Calu3 (cell line): ENCODE measurements around the gene CRB2. TPM values are rescaled to one million over a fixed set of nuclear protein-coding genes. Genes with fewer than 3 reads are reported as not detected.

ENCODE experiments used
- BruUV-seq: library from RNA; stranded (reverse); fragments of 400-500 nt; replicated peaks from 2 replicates; lab custom pipeline; 2021; lab: Mats Ljungman, UMichigan
- CTCF ChIA-PET: fragments of 300-600 bp; sonication (Branson Sonifier 250); formaldehyde crosslinking; loops from one replicate; lab custom pipeline; 2022; ENCODE audit warnings: antibody characterized with exemption; lab: Charles Lee
- DNase-seq: peaks from one replicate; pipeline ENCODE4 v3.0.0; 2022
- H3K27ac Mint-ChIP-seq: one replicate; pipeline ENCODE4 v1.8.0; 2022; ENCODE audit warnings: mixed read lengths; ENCODE audit not compliant: unreplicated experiment
- H3K27me3 Mint-ChIP-seq: one replicate; pipeline ENCODE4 v1.8.0; 2022; ENCODE audit warnings: mixed read lengths; ENCODE audit not compliant: unreplicated experiment
- H3K36me3 Mint-ChIP-seq: one replicate; pipeline ENCODE4 v1.8.0; 2022; ENCODE audit warnings: mild to moderate bottlenecking, moderate library complexity, mixed read lengths; ENCODE audit not compliant: insufficient read depth, unreplicated experiment
- H3K4me1 Mint-ChIP-seq: one replicate; pipeline ENCODE4 v1.8.0; 2022; ENCODE audit warnings: mild to moderate bottlenecking, low read depth, mixed read lengths; ENCODE audit not compliant: unreplicated experiment
- H3K4me3 Mint-ChIP-seq: one replicate; pipeline ENCODE4 v1.8.0; 2022; ENCODE audit warnings: mild to moderate bottlenecking, low read depth, moderate library complexity, mixed read lengths; ENCODE audit not compliant: unreplicated experiment
- H3K9me3 Mint-ChIP-seq: one replicate; pipeline ENCODE4 v1.8.0; 2022; ENCODE audit warnings: low read depth, mixed read lengths; ENCODE audit not compliant: unreplicated experiment
- intact Hi-C: fragments of 100-400 bp; cut with micrococcal nuclease; formaldehyde crosslinking; loops from one replicate; pipeline ENCODE4 v1.10.0; 2022; ENCODE audit not compliant: unreplicated experiment
- total RNA-seq: library from RNA; stranded (reverse); gene quantifications from 2 replicates; pipeline ENCODE4 v1.2.3, GENCODE V29; 2022
- TF ChIP-seq, protein P1 (sequence below): fragments of 200-600 bp; IDR thresholded peaks from one replicate; pipeline ENCODE4 v1.8.0; 2022; ENCODE audit warnings: antibody characterized with exemption; ENCODE audit not compliant: unreplicated experiment

CRB2 gene
- total RNA-seq, 1 experiment from 2014 or later: not detected

DNA sequence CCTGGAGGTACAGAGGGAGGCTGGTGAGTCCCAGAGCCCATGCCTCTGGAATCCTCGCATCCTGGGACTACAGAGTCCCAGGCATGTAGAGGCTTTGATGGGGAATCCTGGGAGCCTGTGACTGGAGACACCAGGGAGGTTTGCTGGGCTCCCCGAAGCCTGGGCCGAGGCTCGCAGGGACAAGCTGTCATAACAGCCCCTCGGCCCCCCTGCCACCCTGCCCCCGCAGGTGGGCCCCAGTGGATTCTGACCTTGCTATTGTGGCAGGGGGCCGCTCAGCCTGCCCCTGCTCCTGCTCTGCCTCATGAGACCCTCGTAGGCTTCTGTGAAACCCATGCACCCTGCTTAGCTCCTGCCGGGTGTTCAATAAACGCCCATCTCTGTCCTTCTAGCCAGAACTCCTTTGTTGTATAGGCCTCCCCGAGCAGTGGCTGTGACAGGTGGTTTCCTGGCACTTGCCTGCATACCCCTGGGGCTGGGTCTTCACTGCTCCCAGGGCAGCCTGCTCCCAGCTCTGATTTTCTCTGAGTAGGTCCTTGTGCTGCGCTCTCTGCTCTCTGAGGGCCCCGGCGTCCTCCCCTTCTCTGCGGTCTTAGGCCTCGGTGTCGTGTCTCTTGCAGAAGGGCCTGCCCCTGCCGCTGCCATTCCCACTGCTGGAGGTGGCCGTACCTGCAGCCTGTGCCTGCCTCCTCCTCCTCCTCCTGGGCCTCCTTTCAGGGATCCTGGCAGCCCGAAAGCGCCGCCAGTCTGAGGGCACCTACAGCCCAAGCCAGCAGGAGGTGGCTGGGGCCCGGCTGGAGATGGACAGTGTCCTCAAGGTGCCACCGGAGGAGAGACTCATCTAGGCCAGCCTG is 20.4 kb downstream of the CRB2 start:
- Mint-ChIP-seq H3K9me3 (no peaks in the 10 kb centered on the region), H3K4me1 (no peaks in the 10 kb centered on the region), H3K4me3 (no peak overlapping the region), H3K27ac (no peak overlapping the region), H3K36me3 (peaks cover 8% of the 10 kb centered on the region), H3K27me3 (peaks cover 33% of the 10 kb centered on the region)
- no peak for DNase-seq
- no TSS peak for BruUV-seq
- TF ChIP-seq, protein P1, sequence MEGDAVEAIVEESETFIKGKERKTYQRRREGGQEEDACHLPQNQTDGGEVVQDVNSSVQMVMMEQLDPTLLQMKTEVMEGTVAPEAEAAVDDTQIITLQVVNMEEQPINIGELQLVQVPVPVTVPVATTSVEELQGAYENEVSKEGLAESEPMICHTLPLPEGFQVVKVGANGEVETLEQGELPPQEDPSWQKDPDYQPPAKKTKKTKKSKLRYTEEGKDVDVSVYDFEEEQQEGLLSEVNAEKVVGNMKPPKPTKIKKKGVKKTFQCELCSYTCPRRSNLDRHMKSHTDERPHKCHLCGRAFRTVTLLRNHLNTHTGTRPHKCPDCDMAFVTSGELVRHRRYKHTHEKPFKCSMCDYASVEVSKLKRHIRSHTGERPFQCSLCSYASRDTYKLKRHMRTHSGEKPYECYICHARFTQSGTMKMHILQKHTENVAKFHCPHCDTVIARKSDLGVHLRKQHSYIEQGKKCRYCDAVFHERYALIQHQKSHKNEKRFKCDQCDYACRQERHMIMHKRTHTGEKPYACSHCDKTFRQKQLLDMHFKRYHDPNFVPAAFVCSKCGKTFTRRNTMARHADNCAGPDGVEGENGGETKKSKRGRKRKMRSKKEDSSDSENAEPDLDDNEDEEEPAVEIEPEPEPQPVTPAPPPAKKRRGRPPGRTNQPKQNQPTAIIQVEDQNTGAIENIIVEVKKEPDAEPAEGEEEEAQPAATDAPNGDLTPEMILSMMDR: no peak
- CTCF ChIA-PET: no interaction called here
- intact Hi-C loops: no loop called here

DNA sequence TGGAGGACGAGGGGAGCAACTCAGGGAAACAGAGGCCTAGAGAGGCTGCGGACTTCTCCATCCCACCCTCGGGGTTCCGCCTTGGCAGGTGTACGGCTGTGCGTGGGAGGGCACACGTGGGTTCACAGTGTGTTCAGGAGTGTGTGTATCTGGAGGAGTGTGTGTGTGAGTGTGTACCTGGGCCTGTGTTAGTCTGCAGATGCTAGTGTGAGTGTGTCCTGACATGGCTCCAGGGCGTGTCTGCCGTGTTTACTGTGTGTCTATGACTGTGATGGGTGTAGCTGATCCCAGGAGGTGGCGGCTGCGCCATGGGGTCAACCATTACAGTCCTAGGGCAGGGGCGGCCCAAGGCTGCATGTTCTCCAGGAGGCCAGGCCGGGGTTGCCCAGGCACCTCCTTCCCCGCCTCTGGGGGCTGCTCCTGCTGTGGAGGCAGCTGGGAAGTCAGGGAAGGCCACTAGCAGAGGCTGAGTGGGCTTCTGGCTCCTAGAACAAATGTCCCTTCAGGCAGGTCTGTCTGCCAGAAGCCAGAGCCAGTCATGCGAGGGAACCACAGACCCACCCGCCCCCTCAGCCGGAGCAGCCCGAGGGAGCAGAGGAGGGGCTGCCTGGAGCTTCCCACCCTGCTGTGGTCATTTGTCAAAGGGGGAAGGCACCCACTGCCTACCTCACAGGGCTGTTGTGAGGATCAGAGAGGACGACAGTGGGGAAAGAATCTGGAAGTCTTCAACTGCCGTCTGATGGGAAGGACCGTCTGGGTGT is 21.4 kb downstream of the CRB2 start:
- intact Hi-C loops: no loop called here
- no peak overlapping the region for H3K4me3 Mint-ChIP-seq
- CTCF ChIA-PET: no interaction called here

DNA sequence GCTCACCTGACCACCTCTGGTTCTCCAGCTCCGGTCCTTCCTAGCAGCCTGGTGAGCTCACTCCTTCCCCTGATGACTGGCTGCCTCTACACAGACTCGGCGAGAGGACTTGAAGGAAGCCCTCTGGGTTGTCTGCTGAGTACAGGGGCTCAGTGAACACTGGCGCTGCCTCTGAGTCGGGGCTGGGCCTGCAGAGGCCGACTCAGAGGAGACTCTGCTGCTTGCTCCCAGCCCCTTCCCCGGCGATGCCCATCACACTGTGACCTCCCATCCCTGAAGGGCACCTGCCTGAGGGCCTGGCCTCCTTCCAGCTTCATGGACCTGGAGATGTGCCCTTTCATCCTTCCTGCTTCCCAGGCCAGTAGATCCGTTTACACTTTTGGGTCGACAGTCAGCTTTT is 22.0 kb downstream of the CRB2 start:
- BruUV-seq: no TSS peak
- H3K27ac Mint-ChIP-seq: no peak overlapping the region
- no peak for DNase-seq
- H3K4me3 Mint-ChIP-seq: no peak overlapping the region
- H3K27me3 Mint-ChIP-seq: peaks cover 17% of the 10 kb centered on the region
- no peaks in the 10 kb centered on the region for H3K4me1 Mint-ChIP-seq
- H3K9me3 Mint-ChIP-seq: no peaks in the 10 kb centered on the region
- intact Hi-C loops: no loop called here
- CTCF ChIA-PET: no interaction called here
- peaks cover 5% of the 10 kb centered on the region for H3K36me3 Mint-ChIP-seq
- TF ChIP-seq, protein P1: no peak

More for the DNA sequence above, 21.4 kb downstream of the CRB2 start:
- Mint-ChIP-seq H3K4me1 (no peaks in the 10 kb centered on the region), H3K27ac (no peak overlapping the region), H3K36me3 (peaks cover 5% of the 10 kb centered on the region), H3K9me3 (no peaks in the 10 kb centered on the region), H3K27me3 (peaks cover 24% of the 10 kb centered on the region)
- TF ChIP-seq, protein P1: no peak
- BruUV-seq: no TSS peak
- no peak for DNase-seq

DNA sequence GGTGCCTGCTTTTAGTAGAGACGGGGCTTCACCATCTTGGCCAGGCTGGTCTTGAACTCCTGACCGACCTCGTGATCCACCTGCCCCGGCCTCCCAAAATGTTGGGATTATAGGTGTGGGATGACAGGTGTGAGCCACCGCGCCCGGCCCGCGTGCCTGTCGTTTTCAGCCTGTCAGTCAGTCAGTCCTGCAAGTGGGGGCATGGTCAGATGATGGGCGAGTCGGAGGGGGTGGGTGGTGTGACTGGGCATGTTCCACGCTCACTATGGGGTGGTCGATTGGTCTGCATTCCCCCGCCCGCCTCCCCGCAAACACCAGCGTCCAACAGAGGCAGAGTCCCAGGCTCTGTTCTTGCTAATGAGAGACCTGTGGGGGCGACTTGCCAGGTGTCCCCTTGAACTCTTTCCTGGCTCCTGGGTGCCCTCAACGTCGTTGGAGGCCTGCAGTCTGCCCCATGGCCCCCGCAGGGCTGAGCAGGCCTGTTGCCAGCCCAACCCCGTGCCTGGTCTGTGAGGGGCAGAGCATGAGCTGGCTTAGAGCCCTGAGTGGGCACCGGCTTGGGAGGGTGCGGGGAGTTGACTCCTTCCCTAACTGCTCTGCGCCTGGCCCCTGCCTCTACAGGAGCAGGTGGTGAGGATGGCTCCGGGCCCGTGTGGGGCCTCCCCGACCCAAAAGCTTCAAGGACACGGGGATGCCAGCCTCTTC is 23.1 kb downstream of the CRB2 start:
- DNase-seq: no peak
- intact Hi-C loops: no loop called here
- H3K27ac Mint-ChIP-seq: no peak overlapping the region
- no peaks in the 10 kb centered on the region for H3K4me1 Mint-ChIP-seq
- no peak overlapping the region for H3K4me3 Mint-ChIP-seq
- CTCF ChIA-PET: no interaction called here
- TF ChIP-seq, protein P1: no peak
- peaks cover 5% of the 10 kb centered on the region for H3K36me3 Mint-ChIP-seq
- no TSS peak for BruUV-seq
- no peaks in the 10 kb centered on the region for H3K9me3 Mint-ChIP-seq
- peaks cover 12% of the 10 kb centered on the region for H3K27me3 Mint-ChIP-seq
